Measurements from ENCODE around the gene COL16A1.
A peak's percentile ranks its signal among the peaks of the same experiment; 100 is the strongest.

Gene COL16A1

DNA sequence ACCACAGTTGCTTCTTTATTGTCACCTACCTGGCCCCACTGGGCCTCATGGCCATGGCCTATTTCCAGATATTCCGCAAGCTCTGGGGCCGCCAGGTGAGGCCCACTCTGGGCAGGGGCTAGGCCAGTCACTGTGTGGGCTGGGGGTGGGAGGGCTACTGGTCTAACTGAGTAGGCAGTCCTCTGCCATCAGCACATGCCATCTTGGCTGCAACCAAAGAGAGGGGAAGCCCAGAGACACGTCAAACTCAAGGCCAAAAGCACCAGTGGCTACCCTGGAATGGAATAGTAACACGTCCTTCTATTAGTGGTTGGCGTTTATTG lies 82.4 kb downstream of the COL16A1 start:
- DNase-seq, result no peak

DNA sequence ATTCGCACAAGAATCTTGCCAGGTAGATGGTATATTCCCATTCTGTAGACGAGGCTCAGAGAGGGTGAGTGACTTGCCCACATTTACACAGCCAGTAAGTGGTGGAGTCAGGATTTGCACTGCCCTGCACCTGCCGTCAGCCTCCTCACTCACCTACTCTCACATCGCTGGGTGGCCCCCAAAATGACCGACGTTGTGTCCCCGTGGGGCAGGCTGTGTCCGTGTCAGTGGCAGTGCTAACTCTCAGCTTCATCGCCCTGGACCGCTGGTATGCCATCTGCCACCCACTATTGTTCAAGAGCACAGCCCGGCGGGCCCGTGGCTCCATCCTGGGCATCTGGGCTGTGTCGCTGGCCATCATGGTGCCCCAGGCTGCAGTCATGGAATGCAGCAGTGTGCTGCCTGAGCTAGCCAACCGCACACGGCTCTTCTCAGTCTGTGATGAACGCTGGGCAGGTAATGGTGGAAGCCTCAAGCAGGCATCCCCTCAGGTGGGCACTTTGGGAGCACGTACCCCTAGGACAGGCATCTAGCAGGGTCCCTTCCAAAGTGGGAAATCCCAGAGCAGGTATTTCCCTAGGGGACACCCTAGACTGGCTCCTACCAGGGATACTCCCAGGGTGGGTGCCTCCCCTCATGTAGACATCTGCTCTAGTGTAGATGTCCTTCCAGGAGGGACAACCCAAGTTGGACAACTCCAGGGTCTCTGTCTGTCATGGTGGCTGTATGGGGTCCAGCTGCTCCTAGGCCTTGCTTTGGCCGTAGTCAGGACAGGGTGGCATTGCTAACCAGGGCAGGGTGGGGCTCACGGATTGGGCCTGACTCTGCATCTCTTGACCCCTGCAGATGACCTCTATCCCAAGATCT lies 83.0 kb downstream of the COL16A1 start:
- DNase-seq, result no peak

DNA sequence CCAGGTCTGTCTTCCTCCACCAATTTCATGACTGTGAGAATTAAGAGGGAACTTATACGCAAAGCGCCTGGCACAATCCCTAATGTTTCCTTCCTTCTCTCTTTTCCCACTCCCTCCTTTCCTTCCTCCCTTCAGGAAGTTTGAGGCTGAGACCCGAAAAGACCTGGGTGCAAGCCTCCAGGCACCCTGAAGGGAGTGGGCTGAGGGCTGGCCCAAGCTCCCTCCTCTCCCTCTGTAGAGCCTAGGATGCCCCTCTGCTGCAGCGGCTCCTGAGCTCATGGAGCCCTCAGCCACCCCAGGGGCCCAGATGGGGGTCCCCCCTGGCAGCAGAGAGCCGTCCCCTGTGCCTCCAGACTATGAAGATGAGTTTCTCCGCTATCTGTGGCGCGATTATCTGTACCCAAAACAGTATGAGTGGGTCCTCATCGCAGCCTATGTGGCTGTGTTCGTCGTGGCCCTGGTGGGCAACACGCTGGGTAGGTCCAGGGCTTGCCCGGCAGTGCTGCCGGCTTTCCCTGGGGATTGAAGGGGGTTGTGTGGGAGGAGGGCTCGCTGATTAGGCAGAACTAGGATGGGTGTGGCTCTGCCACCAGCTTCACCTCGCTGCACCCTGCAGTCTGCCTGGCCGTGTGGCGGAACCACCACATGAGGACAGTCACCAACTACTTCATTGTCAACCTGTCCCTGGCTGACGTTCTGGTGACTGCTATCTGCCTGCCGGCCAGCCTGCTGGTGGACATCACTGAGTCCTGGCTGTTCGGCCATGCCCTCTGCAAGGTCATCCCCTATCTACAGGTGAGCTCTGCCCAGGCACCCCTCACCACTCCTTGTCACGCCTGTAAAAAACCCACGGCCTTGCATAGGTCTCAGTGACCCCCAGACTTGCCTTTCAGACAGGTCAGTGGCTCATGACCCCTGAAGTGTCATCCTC lies 84.6 kb downstream of the COL16A1 start:
- DNase-seq, result peak; percentile 36

DNA sequence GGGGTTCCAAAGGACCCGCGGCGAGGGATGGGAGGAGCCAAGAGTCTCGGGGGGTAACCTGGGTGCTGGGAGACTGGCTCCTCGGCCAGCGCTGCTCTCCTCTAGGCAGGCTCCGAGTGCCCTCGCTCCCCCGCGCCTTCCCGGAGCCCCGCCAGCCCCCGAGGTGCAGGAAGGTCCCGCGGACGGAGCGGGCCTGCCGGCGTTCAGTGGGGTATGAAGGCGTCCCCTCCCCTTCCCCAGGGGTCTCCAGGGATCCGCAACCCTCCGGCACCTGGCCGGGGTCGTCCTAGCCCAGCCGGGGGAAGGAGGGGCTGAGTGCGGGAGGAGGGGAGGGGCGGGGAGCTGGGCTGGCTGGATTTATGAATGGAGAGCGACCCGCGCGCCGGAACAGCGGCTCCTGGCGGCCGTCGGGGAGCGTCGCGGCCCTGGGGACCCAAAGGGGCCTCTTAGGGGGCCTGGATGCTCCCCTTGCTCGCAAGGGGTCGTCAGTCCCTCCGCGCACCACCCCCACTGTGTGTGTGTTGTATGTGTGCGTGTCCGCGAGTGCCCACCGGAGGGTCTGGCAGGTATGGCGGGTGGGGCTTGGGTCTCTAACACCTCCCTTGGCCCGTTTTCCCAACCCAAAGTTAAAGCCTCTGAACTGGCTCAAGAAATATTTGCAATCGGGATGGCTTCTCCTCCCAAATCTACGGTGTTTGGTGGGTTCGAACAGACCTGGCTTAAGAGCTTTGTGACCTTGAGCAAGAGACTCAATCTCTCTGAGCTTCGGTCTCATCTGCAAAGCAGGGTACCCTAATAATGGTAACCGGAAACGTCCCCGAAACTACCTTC lies 85.7 kb downstream of the COL16A1 start:
- peak; percentile 78 for DNase-seq

DNA sequence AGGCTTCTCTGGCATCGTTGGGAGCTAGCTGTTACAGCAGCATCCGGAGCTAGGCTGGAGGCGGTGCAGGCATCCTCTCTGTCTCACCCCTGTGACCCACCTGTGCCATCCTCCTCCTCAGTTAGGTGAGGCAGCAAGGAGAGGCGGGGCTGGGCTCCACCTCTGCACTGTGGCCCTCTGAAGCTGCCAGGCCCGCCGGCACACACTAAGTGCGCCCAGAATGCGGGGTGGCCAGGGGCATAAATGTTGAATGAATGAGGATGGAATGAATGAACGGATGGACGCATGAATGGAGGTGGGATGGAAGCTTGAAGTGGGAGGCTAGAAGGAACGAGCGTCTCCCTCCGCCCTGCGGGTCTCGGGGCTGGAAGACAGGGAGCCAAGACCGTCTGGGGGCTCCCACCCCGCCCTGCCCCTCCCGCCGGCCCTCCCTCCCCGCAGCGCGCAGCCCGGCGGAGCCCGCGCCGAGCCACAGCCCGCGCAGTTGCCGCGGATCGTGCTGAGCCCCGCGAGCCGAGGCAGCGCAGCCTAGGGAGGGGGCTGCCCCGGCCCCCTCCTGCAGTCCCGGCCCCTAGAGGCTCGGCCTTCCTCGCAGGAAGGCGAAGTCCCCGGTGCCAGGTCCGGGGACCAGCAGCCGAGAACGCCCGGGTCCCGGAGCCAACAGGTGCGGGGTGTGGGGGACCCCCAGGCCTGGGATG lies 86.5 kb downstream of the COL16A1 start, which contains the start of gene HCRTR1:
TSS of gene HCRTR1 (plus strand) at position 472 of the 698 bp plus-strand sequence. CDS start 1,504 bp downstream, outside the sequence.
- DNase-seq, result peak; percentile 43

DNA sequence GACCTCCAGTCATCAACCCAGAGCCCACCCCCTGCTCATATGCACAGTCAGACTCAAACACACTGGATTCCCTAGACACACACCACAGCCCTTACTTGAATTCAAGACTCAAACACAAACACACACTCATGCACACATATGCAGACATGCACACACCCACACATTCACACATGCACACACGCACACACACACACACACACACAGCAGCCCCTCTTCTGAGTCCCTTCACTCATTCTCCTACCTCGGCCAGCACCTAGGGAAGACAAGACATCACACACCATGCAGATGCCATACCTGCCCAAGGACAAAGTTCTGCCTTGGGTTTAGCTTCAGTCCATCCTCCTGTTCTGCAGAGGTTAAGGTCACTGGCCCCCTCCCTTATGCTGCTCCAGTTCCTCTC lies 87.9 kb downstream of the COL16A1 start:
- no peak for DNase-seq

DNA sequence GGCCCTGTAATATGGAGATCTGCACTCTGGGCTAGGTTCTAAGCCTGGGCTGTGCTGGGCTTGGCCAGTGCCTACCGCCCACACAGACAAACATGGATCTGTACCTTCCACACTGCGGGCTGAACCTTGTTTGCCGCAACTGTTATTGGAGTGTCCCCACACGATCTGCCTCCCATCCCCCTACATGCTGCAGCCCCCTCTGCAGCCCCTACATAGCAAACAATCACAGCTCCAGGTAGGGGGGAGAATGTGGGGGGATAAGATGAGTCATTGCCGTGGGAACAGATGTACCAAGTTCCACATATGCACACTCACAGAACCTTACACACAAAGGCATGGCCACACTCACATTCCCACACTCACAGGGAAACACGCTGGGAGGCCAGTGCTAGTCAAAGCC lies 88.4 kb downstream of the COL16A1 start:
- no peak for DNase-seq

DNA sequence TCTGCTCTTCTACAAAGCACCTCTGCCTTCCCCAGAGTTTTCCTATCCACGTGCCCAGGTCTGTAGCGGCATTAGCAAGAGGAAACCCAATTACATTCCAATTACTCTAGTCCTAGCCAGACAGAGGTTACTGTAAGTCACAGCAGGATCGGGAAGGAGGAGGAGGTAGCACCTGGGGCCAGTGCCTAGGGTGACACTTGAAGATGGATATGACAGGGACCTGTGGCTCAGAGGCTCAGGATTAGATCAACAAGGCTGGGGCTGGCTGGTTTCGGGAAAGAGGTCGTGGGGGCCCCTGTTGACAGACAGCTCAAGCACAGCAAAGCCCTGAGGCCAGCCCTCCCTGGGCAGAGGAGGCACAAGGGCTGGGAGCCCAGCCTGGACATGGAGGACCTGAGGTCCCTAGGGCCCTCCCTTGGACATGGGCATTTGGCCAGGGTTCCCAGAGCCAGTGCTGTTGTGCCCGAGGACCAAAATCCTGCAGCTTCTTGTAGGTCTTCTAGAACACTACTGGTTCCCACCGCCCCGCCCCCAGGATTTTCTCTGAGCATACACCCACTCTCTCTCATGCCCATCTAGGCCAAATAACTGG lies 89.3 kb downstream of the COL16A1 start:
- DNase-seq, result no peak

DNA sequence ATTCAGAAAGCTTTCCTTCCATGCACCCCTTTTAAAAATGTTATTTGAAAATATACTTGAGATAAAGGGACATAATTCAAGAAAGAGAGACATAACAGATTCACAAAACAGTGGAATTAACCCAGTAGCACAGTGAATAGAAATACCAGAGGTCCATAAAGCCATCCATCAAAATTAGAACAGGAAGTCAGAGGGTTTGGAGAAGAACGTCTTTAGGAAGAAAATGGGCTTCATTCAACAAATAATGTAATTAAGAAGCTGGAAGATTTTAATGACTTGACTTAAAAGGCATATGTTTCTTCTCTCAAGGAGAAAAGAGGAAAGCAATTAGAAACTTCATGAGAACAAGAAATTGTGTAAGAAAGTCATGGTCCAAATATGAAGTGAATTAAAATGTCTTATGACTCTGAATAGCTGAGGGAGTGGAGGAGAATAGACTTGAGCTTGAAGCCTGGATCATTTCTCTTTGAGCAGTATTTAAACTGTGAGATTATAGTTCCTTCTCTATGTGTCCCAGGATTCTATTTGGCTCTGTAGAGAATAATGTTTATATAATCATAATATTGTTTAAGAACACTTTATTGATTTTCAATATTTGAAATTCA lies 94.2 kb downstream of the COL16A1 start:
- DNase-seq, result no peak

DNA sequence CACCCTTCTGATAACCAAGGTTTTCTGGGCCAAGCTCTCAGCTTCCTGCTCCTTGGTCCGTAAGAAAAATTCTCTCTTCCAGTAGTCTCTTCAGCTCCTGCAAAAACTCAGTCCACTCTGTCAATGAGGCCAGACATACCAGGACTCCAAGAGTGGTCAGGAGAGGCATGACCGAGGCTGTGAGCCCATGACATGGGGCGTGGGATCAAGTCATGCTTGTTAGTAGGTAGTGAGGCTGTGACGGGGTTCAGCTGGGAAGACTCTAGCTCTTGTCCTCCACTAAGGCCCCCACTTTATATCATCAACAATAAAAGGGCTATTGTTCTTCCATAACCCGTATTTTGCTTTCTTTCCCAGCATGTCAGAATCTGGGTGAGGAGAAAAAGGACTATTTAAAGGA lies 96.5 kb downstream of the COL16A1 start:
- DNase-seq, result no peak

DNA sequence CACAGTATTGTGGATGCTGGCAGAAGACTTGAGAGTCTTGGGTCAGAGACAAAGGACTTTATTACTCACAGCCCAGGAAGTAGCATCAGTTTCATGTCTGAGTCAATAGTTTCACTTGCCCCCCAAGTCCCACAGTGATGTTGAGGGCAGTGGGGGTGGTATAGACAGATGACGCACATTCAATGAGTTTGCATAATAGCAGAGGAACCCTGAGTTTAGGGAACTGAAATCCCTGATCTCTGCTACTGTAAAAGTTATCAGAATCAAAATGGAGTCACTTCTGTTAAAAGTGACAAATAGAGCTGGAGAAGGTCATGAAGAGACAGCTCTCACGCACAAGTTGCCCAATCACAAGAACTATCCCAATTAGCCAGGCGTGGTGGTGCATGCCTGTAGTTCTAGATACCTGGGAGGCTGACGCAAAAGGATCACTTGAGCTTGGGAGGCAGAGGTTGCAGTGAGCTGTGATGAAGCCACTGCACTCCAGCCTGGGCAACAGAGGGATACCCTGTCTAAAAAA lies 97.8 kb downstream of the COL16A1 start:
- no peak for DNase-seq
